PC-3 (cell line): ENCODE data around the gene SHISA6.

Experiments used
- EZH2 ChIP-seq: fragments of 300-600 bp; sonication (generic); IDR thresholded peaks from one replicate; pipeline ENCODE4 v1.6.1; 2017; ENCODE audit warnings: antibody characterized with exemption, mild to moderate bottlenecking, low read length; ENCODE audit not compliant: unreplicated experiment
- EZH2phosphoT487 ChIP-seq: fragments of 300-600 bp; sonication (generic); IDR thresholded peaks from 2 replicates; pipeline ENCODE4 v1.6.1; 2018; ENCODE audit warnings: mild to moderate bottlenecking, antibody characterized with exemption, low read length, borderline replicate concordance
- TF ChIP-seq, protein P1 (sequence below): fragments of 300-600 bp; sonication (generic); conservative IDR thresholded peaks from 2 replicates; pipeline ENCODE4 v1.5.1; 2017; ENCODE audit warnings: antibody characterized with exemption, low read depth, mild to moderate bottlenecking, low read length

- TF ChIP-seq, protein P1, sequence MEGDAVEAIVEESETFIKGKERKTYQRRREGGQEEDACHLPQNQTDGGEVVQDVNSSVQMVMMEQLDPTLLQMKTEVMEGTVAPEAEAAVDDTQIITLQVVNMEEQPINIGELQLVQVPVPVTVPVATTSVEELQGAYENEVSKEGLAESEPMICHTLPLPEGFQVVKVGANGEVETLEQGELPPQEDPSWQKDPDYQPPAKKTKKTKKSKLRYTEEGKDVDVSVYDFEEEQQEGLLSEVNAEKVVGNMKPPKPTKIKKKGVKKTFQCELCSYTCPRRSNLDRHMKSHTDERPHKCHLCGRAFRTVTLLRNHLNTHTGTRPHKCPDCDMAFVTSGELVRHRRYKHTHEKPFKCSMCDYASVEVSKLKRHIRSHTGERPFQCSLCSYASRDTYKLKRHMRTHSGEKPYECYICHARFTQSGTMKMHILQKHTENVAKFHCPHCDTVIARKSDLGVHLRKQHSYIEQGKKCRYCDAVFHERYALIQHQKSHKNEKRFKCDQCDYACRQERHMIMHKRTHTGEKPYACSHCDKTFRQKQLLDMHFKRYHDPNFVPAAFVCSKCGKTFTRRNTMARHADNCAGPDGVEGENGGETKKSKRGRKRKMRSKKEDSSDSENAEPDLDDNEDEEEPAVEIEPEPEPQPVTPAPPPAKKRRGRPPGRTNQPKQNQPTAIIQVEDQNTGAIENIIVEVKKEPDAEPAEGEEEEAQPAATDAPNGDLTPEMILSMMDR = no peak
- TF ChIP-seq EZH2 (no peak), EZH2phosphoT487 (no peak)
These were observed 189.7 kb downstream of the SHISA6 start for GRCh38 chr17:11430751-11431150.
